Measurements from ENCODE around the gene BZW1.

BZW1 gene
- 206 to 377 (median 272) reads per million in 17 experiments for total RNA-seq

DNA sequence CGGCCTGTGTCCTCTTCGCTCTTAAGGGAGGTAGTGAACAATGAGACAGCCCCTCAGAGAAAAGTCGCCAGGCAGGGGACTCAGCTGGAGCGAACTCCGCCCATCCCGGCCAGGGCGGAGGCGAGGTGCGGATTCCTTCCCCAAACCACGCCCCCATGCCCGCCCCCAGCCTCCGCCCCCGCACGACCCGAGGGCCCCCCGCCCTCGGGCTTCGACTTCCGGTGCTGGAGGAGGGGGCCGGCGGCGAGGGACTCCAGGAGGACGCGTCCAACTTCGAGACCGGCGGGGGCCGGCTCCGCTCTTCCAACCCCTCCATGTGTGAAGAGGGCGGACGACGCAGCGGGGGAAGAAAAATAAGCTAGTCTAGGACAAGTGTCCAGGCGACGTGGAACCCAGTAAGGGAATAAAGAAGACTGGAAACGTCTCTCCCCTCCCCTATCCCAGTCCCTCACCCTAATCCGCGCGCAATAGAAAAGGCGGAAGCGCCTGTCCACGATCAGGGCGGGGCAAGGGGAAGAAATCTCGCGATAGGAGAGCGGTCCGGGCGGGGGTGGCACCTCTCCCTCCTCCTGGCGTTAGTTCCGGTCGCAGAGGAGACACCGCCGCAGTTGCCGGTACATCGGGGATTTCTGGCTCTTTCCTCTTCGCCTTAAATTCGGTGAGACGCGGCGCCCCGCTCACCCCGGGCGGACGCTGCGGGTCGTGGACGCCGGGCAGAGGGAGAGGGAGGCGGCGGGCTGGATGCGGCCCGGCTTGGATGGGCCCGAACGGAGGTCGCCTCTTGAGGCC, at the start of gene BZW1:
Gene BZW1 (plus strand): TSS at position 578 of the 789 bp plus-strand sequence. CDS start 1,308 bp downstream, outside the sequence.
- DNase-seq: peak; percentile 97 to 99 (median 98)

GRCh38 chr2:200762127-200762526, 49.6 kb upstream of the BZW1 start:
- no peak for DNase-seq

DNA sequence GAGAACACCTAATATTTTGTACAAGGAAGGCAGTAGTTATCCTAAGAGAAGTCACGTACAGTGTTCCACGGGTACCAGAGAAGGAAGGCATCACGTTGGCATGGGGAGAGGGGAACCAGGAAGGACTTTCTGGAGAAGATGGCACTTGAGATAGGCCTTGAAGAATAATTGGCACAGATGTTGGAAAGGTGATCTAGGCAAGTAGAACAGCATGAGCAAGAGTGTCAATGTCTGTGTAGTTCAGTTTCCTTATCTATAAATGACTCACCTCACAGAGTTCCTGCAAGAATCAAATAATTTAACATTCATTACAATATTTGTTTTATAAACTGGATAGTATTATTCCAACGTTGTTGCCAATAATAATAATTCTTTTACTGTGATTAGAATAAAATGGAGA, 48.3 kb upstream of the BZW1 start:
- no peak for DNase-seq

- DNase-seq: no peak
These were observed 46.4 kb upstream of the BZW1 start for GRCh38 chr2:200765139-200765951.

DNA sequence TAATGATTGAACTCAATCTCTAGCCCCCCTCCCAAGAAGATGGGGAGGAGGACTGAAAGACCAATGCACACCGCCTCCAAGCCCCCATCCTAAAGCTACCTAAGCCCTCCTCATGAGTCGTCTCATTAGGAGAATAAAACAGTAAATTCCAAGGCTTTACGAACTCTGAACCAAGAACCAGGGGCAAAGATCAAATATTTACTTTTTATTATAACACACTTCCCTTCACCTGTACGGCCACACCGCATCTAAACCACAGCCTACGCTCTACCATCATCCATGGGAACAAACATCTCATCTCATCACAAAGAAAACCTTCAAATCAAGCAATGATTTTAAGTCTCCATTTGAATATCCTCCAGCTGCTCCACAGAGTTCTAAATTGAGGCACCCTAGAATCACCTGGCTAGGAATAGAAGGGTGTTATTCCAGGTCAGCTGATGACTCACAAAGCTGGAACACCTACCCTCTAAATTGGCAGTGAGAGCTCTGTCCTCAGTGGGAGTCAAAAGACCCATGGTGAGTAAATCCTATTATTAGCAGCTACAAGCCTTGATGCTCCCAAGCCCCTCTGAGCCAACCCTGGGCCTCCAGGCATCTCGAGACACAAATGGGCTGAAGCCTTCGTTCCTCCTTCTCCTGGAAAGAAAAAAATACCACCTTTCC, 45.6 kb upstream of the BZW1 start:
- no peak for DNase-seq

DNA sequence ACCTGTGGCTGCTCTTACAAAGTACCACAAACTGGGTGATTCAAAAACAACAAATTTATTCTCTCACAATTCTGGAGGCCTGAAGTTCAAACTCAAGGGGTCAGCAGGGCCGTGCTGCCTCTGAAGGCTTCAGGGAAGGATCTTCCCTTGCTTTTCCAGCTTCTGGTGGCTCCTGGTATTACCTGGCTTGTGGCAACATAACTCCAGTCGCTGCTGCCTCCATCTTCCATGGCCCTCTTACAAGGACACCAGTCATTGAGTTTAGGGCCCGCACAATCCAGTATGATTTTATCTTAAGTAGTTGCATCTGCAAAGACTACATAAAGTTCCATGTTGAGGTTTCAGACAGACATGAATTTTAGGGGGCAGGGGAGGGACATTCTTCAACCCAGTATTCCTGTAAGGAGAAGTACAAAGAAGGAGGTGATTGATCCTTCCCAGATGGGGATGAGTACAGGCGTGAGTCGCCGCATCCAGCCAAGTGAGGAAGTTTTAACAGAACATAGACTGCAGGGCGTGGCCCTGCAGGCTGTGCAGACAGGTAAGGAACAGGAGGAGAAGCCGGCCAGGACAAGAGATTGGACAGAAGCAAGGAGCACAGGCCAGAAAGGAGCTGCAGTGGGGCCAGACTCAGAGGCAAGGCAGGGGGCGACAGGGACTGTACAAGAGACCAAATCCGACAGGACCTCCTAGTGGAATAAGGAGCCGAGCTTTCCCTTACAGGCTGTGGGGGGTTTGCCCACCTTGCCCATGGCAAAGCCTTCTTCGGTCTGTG, 44.4 kb upstream of the BZW1 start:
- DNase-seq: no peak

- DNase-seq: peak in 2 of 4 experiments; percentile 6 to 13
These were observed 40.9 kb upstream of the BZW1 start for GRCh38 chr2:200770847-200771246.

- DNase-seq: no peak
These were observed 39.1 kb upstream of the BZW1 start for GRCh38 chr2:200772620-200773019.

- DNase-seq: no peak
These were observed 38.6 kb upstream of the BZW1 start for GRCh38 chr2:200773083-200773482.

GRCh38 chr2:200774920-200775319, 36.8 kb upstream of the BZW1 start:
- no peak for DNase-seq

DNA sequence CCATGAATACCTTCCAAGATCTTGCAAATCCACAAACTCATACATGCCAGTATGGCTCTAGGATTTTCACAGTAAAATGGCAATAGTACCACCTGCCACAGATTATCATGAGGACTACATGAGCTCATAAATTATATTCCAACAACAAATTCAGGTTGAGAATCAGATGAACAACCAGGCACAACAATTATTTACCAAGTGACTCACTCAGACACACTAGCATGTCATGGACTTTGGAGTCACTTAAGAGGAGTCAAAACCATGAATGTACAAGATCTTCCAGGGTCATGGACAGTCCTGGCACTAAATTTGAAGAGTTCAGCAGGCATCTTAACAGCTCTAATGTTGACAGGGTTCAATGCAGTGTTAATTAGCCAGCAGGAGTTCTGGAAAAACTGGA, 34.4 kb upstream of the BZW1 start:
- DNase-seq: no peak

GRCh38 chr2:200778038-200778437, 33.7 kb upstream of the BZW1 start:
- no peak for DNase-seq

DNA sequence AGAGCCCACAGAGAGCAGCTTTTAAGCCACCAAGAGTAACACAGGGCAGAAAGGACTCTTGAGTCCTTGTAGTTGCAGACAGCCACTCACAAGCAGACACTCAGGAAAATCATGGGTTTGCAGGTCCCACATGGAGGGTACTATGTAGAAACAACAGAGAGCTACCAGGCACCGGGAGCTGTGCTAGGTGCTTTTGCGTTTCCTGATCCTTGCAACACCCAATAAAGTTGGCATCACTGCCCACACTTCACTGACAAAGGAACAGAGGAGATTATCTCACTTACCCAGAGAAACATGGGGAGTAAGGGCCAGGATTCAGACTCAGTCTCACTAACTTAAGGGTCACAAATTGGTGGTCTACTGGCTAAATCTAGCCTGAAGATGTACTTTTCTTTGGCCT, 32.5 kb upstream of the BZW1 start:
- DNase-seq: no peak

DNA sequence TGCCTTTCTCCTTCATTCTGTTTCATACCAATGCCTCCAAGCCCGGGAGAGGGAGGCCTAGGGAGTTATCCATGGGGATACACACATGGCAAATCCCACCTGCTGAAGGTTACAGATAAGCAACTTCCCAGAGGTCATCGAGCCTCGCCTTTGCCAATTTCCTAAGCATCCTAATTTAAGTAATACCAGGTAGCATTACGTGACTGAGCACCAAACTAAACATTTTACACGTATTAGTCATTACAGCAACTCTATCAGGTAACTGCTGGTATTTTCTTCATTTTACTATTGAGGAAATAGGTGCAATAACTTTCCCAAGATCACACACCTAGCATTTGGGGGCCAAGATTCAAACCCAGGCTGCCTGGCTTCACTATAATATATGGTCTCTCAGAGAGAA, 30.1 kb upstream of the BZW1 start:
- DNase-seq: no peak

DNA sequence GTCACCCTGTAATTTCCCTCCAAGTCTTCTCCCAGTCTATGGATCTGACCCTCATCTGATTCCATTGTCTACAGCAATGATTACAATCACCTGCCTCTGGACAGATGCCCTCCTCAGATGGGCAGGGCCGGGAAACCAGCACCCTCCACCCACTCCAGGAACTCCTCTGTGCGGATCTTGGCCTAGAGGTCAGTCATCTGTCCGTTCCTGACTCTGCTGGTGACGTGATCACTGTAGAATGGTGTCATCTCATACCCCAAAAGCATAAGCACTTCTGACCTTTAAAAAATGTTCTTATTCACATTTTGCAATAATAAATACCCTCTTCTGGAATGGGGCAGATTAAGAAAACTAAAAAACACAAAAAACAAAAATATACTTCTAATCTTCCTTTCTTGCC, 29.5 kb upstream of the BZW1 start:
- DNase-seq: peak; percentile 40 to 63 (median 49)

GRCh38 chr2:200784215-200784614, 27.5 kb upstream of the BZW1 start:
- no peak for DNase-seq

GRCh38 chr2:200786423-200786822, 25.3 kb upstream of the BZW1 start:
- no peak for DNase-seq

GRCh38 chr2:200786826-200787225, 24.9 kb upstream of the BZW1 start:
- peak in 1 of 4 experiments; percentile 7 for DNase-seq

GRCh38 chr2:200787351-200788120, 24.2 kb upstream of the BZW1 start:
- DNase-seq: peak in 1 of 4 experiments; percentile 8

DNA sequence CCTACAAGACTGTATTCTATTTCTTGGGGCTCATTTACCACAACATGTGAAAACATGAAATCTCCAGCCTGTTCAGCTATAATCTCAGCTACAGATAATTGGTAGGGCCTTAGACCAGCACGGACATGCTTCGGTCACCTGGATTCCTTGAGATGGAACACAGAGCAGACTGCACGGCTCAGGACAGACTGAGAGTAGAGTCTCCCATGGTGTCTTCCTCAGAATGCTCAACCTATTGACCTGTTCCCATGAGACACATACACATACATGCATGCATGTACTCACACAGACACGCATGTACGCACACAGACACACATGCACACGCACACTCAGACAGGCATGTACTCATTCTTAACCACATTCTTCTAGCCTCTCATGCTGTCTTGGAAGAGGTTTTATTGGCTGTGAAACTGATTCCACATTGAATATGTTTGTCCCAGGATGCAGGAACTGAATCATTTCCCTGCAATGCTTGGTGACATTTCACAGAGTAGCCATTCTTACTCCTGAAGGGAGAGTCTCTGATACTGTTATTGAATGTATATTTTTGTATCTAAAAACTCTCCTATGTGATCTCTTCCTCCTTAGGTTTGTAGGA, 23.5 kb upstream of the BZW1 start:
- DNase-seq: no peak

DNA sequence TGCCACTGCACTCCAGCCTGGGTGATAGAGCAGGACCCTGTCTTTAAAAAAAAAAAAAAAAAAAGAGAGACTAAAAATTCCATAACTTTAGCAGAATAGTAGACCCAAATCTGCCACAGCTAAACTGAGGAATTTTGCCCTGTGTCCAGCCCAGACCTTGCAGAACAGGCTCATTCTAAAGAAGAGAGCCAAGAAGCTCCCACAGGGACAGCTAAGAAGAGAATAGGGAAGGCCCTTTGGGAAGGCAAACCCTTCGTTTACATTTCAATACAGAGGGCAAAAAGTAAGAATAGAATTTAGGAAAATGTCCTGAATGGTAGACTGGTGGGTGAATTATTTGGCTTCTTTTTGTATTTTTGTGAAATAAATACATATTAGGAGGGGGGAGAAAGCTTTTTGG, 21.5 kb upstream of the BZW1 start:
- no peak for DNase-seq

All from suppressor macrophage (primary cell).